Tibial artery (tissue), 4 donors: ENCODE measurements around the gene NPSR1.

Source experiments
- DNase-seq, 2 donors: peaks; one replicate each; pipeline ENCODE4 v3.0.0-alpha.2; 2019
- H3K27ac ChIP-seq, 2 donors: fragments of 200-600 bp; sonication (generic) in 1 of 2; 1 replicate in 1 of 2; 2 replicates in 1 of 2; pipeline ENCODE4 v1.5.1; 2018 to 2019; ENCODE audit warnings: mild to moderate bottlenecking in 1 of 2
- H3K27me3 ChIP-seq, 2 donors: fragments of 200-600 bp; sonication (generic) in 1 of 2; one replicate each; pipeline versions ENCODE4 v1.5.1 to v1.6.0; 2016 to 2019
- H3K36me3 ChIP-seq, 3 donors: fragments of 200-600 bp; sonication (generic) in 2 of 3; one replicate each; pipeline ENCODE4 v1.5.1; 2016 to 2019; ENCODE audit warnings: mild to moderate bottlenecking in 2 of 3
- H3K4me1 ChIP-seq, 4 donors: fragments of 200-600 bp; sonication (generic) in 2 of 4; 1 replicate in 3 of 4; 2 replicates in 1 of 4; pipeline ENCODE4 v1.5.1; 2016 to 2019
- H3K4me3 ChIP-seq, 2 donors: fragments of 200-600 bp; sonication (generic) in 1 of 2; 1 replicate in 1 of 2; 2 replicates in 1 of 2; pipeline ENCODE4 v1.5.1; 2018 to 2019; ENCODE audit warnings: mild to moderate bottlenecking in 2 of 2
- H3K9me3 ChIP-seq, 3 donors: fragments of 200-600 bp; sonication (generic) in 1 of 3; one replicate each; pipeline ENCODE4 v1.5.1; 2016 to 2019
- intact Hi-C: fragments of 100-400 bp; cut with DNase I; formaldehyde crosslinking; loops from one replicate; pipeline ENCODE4 v1.15.0; 2023; ENCODE audit warnings: low total_unique reads
- TF ChIP-seq, protein P1 (sequence below), 2 experiments: fragments of 200-600 bp in 1 of 2; fragments of 450-650 bp in 1 of 2; IDR thresholded peaks; one replicate each; pipeline ENCODE4 v1.5.1; 2017 to 2019; ENCODE audit warnings: antibody characterized with exemption in 2 of 2, mild to moderate bottlenecking in 1 of 2, moderate library complexity in 1 of 2

NPSR1 gene

GRCh38 chr7:34845666-34846361, 187.8 kb downstream of the NPSR1 start:
- H3K4me1 ChIP-seq = no peaks in the 10 kb centered on the region
- H3K27me3 ChIP-seq = no peaks in the 10 kb centered on the region
- H3K4me3 ChIP-seq = no peak overlapping the region
- intact Hi-C loops = no loop called here
- H3K9me3 ChIP-seq = no peaks in the 10 kb centered on the region
- TF ChIP-seq, protein P1, sequence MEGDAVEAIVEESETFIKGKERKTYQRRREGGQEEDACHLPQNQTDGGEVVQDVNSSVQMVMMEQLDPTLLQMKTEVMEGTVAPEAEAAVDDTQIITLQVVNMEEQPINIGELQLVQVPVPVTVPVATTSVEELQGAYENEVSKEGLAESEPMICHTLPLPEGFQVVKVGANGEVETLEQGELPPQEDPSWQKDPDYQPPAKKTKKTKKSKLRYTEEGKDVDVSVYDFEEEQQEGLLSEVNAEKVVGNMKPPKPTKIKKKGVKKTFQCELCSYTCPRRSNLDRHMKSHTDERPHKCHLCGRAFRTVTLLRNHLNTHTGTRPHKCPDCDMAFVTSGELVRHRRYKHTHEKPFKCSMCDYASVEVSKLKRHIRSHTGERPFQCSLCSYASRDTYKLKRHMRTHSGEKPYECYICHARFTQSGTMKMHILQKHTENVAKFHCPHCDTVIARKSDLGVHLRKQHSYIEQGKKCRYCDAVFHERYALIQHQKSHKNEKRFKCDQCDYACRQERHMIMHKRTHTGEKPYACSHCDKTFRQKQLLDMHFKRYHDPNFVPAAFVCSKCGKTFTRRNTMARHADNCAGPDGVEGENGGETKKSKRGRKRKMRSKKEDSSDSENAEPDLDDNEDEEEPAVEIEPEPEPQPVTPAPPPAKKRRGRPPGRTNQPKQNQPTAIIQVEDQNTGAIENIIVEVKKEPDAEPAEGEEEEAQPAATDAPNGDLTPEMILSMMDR (IDR thresholded peaks at IDR 0.05) = no peak
- no peaks in the 10 kb centered on the region for H3K36me3 ChIP-seq
- DNase-seq = no peak
- no peak overlapping the region for H3K27ac ChIP-seq

GRCh38 chr7:34846976-34847375, 189.0 kb downstream of the NPSR1 start:
- no peaks in the 10 kb centered on the region for H3K27me3 ChIP-seq
- no peak overlapping the region for H3K27ac ChIP-seq
- no peaks in the 10 kb centered on the region for H3K36me3 ChIP-seq
- no peak overlapping the region for H3K4me3 ChIP-seq
- TF ChIP-seq, protein P1 (IDR thresholded peaks at IDR 0.05) = no peak
- no peaks in the 10 kb centered on the region for H3K9me3 ChIP-seq
- DNase-seq = no peak
- intact Hi-C loops = no loop called here
- H3K4me1 ChIP-seq = no peaks in the 10 kb centered on the region

- Histone ChIP-seq H3K36me3 (no peaks in the 10 kb centered on the region), H3K27me3 (no peaks in the 10 kb centered on the region), H3K27ac (no peak overlapping the region), H3K4me3 (no peak overlapping the region), H3K9me3 (no peaks in the 10 kb centered on the region), H3K4me1 (no peaks in the 10 kb centered on the region)
- DNase-seq = no peak
- TF ChIP-seq, protein P1 (IDR thresholded peaks at IDR 0.05) = no peak
- intact Hi-C loops = no loop called here
Observed at GRCh38 chr7:34848670-34849069, 190.7 kb downstream of the NPSR1 start.

DNA sequence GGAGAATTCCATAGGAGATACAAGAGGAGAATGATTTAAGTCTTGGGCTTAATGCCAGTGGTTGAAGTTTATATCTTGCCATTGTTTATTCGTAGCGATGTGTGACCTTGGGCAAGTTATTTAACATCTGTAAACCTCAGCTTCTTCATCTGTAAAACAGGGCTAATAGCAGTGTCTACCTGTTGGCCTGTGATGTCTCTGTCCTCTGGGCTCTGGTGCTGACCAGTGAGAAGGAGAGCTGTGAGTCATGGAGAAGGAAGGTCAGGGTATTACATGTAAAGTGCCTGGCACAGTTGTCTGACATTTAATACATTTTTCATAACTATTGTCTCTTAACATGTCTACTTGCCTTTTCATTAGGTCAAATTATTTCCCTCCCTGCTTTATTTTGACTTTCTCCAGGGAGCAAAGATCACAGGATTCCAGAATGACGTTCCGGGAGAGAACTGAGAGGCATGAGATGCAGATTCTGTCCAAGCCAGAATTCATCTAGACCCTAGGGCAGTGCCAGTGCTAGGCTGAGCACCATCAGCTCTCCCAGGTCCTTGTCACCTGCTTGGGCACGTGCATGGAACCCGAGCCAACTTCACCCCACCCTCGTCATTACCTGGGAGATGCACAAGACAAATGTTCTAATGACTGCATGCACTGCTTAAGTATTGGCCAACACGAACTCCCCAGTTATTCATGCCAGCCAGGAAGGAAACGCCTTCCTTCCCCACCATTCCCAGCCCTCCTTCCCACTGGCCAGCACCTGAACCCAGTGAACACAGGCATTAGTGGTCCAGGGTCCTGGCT, 191.3 kb downstream of the NPSR1 start:
- H3K9me3 ChIP-seq = no peaks in the 10 kb centered on the region
- H3K27ac ChIP-seq = no peak overlapping the region
- DNase-seq = no peak
- intact Hi-C loops = no loop called here
- H3K27me3 ChIP-seq = no peaks in the 10 kb centered on the region
- H3K4me1 ChIP-seq = no peaks in the 10 kb centered on the region
- no peak overlapping the region for H3K4me3 ChIP-seq
- TF ChIP-seq, protein P1 (IDR thresholded peaks at IDR 0.05) = no peak
- H3K36me3 ChIP-seq = no peaks in the 10 kb centered on the region

DNA sequence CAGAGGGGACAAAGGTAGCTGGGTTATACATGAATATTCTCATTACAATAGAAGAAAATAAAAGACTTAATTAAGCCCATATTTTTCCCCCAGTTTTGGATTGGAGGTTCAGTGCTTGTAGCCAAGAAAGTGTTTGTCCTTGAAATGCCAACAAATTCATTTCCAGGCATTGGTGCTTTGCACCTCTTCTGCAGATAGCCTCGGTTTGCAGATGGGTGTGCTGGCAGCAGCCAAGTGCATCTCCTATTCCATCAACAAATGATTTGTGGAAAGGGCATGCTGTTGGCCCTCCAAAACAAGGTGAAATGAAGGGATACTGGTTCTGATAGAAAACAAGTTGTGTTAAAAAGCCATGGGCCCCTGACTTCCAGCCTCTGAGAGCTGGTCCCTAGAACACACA, 192.0 kb downstream of the NPSR1 start:
- TF ChIP-seq, protein P1 (IDR thresholded peaks at IDR 0.05) = no peak
- H3K4me1 ChIP-seq = no peaks in the 10 kb centered on the region
- H3K9me3 ChIP-seq = no peaks in the 10 kb centered on the region
- H3K27ac ChIP-seq = no peak overlapping the region
- intact Hi-C loops = no loop called here
- no peaks in the 10 kb centered on the region for H3K36me3 ChIP-seq
- no peaks in the 10 kb centered on the region for H3K27me3 ChIP-seq
- DNase-seq = no peak
- H3K4me3 ChIP-seq = no peak overlapping the region
